Activated CD4-positive, alpha-beta memory T cell treated with anti-CD3 and anti-CD28 coated beads, Interleukin-2, amount 10 ng/mL, durations not matched to agents 7 days and 5 days (primary cell): Measurements from ENCODE around the gene PPARGC1A. TPM values are rescaled to one million over a fixed set of nuclear protein-coding genes. Genes with fewer than 3 reads are reported as not detected.

Experiments used
- CTCF ChIA-PET: fragments of 350-600 bp; sonication (Branson Sonifier 250); formaldehyde crosslinking; loops from one replicate; lab custom pipeline; 2021; ENCODE audit warnings: antibody characterized with exemption, inconsistent platforms; lab: Charles Lee
- POLR2A ChIA-PET: fragments of 350-600 bp; sonication (Branson Sonifier 250); formaldehyde crosslinking; loops from one replicate; lab custom pipeline; 2021; ENCODE audit warnings: antibody characterized with exemption; lab: Charles Lee
- DNase-seq: peaks from one replicate; pipeline ENCODE4 v3.0.0-alpha.2; 2020
- H3K27ac Mint-ChIP-seq: one replicate; pipeline ENCODE4 v1.8.0; 2021; ENCODE audit warnings: mild to moderate bottlenecking, mixed read lengths
- H3K27me3 Mint-ChIP-seq: one replicate; pipeline ENCODE4 v1.8.0; 2021; ENCODE audit warnings: mixed read lengths
- H3K36me3 Mint-ChIP-seq: one replicate; pipeline ENCODE4 v1.8.0; 2021; ENCODE audit warnings: low read depth, mixed read lengths
- H3K4me1 Mint-ChIP-seq: one replicate; pipeline ENCODE4 v1.8.0; 2021; ENCODE audit warnings: mixed read lengths
- H3K4me3 Mint-ChIP-seq: one replicate; pipeline ENCODE4 v1.8.0; 2021; ENCODE audit warnings: mild to moderate bottlenecking, mixed read lengths
- H3K9me3 Mint-ChIP-seq: one replicate; pipeline ENCODE4 v1.8.0; 2021; ENCODE audit warnings: mixed read lengths
- total RNA-seq, 2 experiments: library from RNA; stranded (reverse); gene quantifications; one replicate each; pipeline ENCODE4 v1.2.3, GENCODE V29; 2021

The PPARGC1A gene
- total RNA-seq, 2 experiments from 2014 or later: not detected

DNA sequence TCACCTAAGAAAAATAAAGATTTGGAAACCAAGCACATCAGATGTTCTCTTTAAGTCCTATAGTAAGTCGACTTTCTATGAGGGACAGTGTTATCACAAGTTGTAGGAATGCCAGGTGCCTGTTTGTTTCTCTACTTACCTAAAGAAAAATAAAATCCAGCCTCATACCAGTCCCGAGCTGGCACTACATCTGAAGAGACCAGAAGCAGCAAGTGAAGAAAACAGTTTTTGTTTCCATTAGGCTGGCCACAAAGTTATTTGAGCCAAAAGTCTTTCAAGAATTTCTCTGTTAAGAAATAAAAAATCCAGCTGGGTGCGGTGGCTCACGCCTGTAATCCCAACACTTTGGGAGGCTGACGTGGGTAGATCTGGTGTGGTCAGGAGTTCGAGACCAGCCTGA lies 10.8 kb upstream of the PPARGC1A start:
- H3K4me1 Mint-ChIP-seq: no peaks in the 10 kb centered on the region
- H3K27ac Mint-ChIP-seq: no peak overlapping the region
- H3K27me3 Mint-ChIP-seq: no peaks in the 10 kb centered on the region
- no peaks in the 10 kb centered on the region for H3K36me3 Mint-ChIP-seq
- DNase-seq: no peak
- no peak overlapping the region for H3K4me3 Mint-ChIP-seq
- ChIA-PET CTCF (no interaction called here), POLR2A (no interaction called here)
- no peaks in the 10 kb centered on the region for H3K9me3 Mint-ChIP-seq

DNA sequence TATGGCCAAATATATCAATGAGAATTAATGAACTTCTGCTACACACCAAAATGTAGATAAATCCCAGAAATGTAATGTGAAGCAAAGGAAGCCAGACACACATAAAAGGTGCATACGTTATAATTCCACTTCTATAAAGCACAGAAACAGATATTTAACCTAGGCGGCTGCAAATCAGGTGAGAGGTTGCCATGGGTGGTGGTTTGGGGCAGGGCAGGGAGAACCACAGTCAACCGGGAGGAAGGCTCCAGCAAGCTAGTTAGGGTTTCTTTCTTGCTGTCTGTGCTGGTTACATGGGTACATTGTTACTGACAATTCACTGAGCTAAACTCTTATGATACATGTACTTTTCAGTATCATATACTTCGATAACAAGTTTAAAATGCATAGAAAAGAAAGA lies 9.7 kb upstream of the PPARGC1A start:
- H3K4me3 Mint-ChIP-seq: no peak overlapping the region
- DNase-seq: no peak
- no peaks in the 10 kb centered on the region for H3K4me1 Mint-ChIP-seq
- POLR2A ChIA-PET: no interaction called here
- CTCF ChIA-PET: no interaction called here
- no peak overlapping the region for H3K27ac Mint-ChIP-seq
- no peaks in the 10 kb centered on the region for H3K36me3 Mint-ChIP-seq
- H3K27me3 Mint-ChIP-seq: no peaks in the 10 kb centered on the region
- no peaks in the 10 kb centered on the region for H3K9me3 Mint-ChIP-seq

DNA sequence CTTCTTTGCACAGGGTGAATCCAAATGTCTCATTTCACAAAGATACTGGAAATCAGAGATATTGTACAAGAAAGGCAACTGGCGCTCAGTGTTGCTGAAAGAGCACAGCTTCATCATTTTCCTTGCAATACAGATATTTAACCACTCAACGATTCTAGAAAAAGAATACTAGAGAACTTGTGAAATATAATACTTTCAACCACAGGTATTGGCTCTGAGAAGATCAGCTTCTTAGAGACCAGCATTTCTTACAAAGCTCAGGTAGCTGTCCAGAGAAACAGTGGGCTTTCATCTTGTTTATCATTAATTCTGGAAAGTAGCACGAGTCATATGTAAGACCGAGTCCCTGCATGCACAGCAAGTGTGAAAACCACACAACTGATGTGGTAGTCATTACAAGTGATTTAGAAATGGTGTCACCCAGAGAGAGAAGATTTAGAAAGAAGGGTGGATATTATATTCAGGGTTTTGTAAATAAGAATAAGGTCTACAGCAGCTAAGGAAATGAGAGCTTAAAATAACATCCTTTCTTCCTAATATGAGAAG lies 7.8 kb upstream of the PPARGC1A start:
- H3K27ac Mint-ChIP-seq: no peak overlapping the region
- H3K27me3 Mint-ChIP-seq: peaks cover 2% of the 10 kb centered on the region
- CTCF ChIA-PET: no interaction called here
- H3K36me3 Mint-ChIP-seq: no peaks in the 10 kb centered on the region
- no peak overlapping the region for H3K4me3 Mint-ChIP-seq
- H3K9me3 Mint-ChIP-seq: no peaks in the 10 kb centered on the region
- DNase-seq: no peak
- POLR2A ChIA-PET: no interaction called here
- no peaks in the 10 kb centered on the region for H3K4me1 Mint-ChIP-seq

DNA sequence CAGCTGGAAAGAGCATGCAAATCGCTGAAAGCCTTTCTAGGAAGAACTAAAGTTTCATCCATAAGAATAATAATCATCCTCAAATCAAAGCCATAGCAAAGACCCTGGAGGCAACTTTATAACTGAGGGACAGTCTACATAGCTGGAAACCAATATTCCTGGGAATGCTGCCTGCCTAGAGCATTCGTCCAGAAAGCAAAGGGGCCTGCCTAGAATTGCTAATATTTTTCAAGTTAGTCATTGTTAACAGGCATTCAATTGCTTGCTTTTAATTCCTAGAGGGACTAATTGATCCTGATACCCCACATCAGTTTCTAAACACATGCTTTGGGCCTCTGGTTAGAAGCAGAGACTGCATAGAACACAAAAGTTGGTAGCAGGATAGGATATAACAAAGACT lies 4.2 kb upstream of the PPARGC1A start:
- Mint-ChIP-seq H3K36me3 (no peaks in the 10 kb centered on the region), H3K27me3 (peaks cover 7% of the 10 kb centered on the region), H3K4me3 (no peak overlapping the region), H3K27ac (no peak overlapping the region), H3K9me3 (no peaks in the 10 kb centered on the region), H3K4me1 (no peaks in the 10 kb centered on the region)
- ChIA-PET POLR2A (no interaction called here), CTCF (no interaction called here)
- DNase-seq: no peak

DNA sequence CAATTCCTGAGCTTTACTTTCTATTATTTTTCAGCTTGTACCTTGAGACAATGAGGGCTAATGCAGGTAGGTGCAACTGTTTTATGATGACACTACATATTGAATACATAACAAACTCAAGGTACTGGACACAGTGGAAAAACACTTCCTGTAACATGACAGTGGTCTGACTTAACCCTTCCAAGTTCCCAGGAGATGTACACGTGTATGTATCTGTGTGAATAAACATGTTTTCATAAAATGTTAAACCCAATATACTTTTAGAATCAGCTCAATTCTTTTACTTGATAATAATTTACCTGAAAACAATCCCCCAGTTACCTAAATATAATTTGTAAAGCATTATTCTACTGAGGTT lies 1.2 kb upstream of the PPARGC1A start:
- DNase-seq: no peak
- peaks cover 7% of the 10 kb centered on the region for H3K27me3 Mint-ChIP-seq
- H3K4me1 Mint-ChIP-seq: no peaks in the 10 kb centered on the region
- ChIA-PET CTCF (no interaction called here), POLR2A (no interaction called here)
- H3K36me3 Mint-ChIP-seq: no peaks in the 10 kb centered on the region
- no peak overlapping the region for H3K4me3 Mint-ChIP-seq
- no peaks in the 10 kb centered on the region for H3K9me3 Mint-ChIP-seq
- H3K27ac Mint-ChIP-seq: no peak overlapping the region

DNA sequence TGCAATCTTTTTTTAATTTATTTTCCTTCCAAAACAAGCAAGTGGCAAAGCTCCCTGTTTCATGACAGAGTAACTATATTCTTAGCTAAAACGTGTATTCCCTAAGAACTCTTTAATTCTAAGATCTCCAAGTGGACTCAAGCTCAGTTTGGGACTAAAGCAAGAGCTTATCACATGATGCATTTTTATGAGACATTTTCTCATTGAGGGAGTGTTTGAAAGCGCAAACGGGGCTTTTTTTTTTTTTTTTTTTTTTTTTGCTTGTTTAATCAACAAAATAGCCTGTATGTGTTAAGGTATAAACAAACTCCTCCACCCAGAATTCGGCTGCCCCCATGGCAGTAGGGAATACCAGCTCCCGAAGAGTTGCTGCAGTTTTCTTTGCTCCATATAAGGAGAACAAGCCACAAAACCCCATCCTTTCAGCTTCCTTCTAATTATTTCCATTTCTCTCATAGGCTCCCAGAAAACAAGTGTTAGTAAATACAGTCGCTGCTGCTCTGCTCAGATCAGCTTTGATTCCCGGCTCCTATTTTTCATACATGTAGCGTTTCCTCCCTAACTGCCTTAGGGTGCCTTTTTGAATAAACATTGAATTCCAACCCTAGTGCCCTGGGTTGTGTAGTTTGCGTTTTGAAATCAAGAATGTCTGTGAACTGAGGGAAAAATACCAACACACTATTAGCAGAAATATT lies 669 bp upstream of the PPARGC1A start:
- H3K9me3 Mint-ChIP-seq: no peaks in the 10 kb centered on the region
- H3K27me3 Mint-ChIP-seq: peaks cover 7% of the 10 kb centered on the region
- POLR2A ChIA-PET: no interaction called here
- H3K36me3 Mint-ChIP-seq: no peaks in the 10 kb centered on the region
- H3K4me3 Mint-ChIP-seq: no peak overlapping the region
- DNase-seq: no peak
- H3K4me1 Mint-ChIP-seq: no peaks in the 10 kb centered on the region
- no peak overlapping the region for H3K27ac Mint-ChIP-seq
- CTCF ChIA-PET: no interaction called here

DNA sequence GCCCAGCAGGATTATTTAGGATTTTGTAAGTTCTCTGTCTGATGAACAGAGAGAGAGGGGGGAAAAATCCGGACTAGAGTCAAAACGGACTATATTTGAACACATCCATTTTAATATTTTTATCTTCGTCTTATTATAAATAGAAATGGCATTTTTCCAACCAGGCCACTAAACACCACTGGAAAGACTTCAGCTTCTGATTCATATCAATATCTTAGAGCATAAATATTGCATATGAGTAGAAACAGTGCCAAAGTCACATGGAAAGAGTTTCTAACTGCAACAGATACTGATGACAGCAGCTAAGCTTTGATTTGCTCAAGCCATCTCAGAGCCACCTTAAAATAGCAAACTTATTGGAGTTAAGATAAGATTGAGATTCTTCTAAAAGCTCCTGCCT lies 456 bp downstream of the PPARGC1A start:
- Mint-ChIP-seq H3K36me3 (no peaks in the 10 kb centered on the region), H3K4me1 (no peaks in the 10 kb centered on the region), H3K9me3 (no peaks in the 10 kb centered on the region), H3K27me3 (peaks cover 7% of the 10 kb centered on the region), H3K4me3 (no peak overlapping the region), H3K27ac (no peak overlapping the region)
- ChIA-PET POLR2A (no interaction called here), CTCF (interaction anchor here (0.7 kb wide), 1 partner anchor 23 kb away, joined by 3 read pairs; no protein-coding TSS in a partner anchor)
- DNase-seq: no peak

DNA sequence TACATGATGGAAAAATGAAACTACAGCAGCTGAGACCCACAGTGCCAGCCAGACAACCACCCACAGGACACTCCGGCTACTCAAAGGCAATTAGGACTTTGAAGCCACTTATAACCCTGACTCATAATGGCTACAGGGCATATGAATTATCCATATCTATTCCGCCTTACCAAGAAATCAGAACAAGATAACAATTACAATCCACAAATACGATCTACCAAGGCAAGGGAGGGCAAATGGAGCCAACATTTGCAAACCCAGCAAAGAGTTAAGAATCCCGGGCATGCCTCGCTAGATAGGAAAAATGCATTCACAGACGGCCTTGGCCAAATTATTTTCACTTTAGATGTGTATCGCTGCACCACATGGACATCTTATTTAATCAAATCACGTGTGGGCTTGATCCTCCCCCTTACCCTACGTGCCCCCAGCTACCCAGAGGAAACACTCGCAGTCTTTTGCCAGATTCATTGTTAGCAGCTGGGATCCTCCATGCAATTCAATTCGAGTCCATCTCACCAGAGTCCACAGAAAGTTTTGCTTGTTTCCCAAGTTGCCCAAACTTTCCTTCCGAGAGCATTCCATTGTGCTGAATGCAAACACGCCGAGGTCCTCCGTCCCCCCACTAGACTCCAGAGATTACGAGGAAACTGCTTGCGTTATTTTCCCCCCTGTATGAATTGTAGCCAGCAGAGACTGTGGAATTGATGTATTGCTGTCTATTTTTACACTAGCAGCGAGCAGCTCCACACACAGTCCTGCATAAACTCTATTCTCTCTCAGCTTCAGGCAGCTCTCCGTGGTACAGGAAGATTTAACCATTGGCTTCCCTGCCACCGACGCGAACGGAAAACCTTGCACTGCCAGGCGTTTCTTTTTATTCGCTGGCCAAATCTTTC lies 1.2 kb downstream of the PPARGC1A start:
- H3K27ac Mint-ChIP-seq: no peak overlapping the region
- H3K9me3 Mint-ChIP-seq: no peaks in the 10 kb centered on the region
- H3K4me3 Mint-ChIP-seq: no peak overlapping the region
- peaks cover 7% of the 10 kb centered on the region for H3K27me3 Mint-ChIP-seq
- POLR2A ChIA-PET: no interaction called here
- CTCF ChIA-PET: no interaction called here
- no peak for DNase-seq
- no peaks in the 10 kb centered on the region for H3K4me1 Mint-ChIP-seq
- no peaks in the 10 kb centered on the region for H3K36me3 Mint-ChIP-seq

DNA sequence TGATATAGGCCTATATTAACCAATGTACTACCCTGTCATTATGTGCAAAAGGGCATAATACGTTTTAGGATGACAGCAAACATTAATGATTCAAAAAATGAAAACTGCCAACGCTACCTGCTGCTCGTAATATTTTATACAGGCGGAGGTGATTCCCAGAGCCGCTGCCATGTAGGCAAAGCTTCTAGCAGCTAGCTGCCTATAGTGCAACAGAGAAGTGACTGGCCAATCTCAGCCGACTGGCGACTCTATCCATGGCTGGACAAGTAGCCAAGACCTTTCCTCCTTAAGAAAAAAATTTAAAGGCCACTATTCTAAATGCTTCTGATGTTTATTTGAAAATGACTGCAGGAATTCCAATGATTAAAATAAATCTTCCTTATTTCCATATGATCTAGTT lies 1.9 kb downstream of the PPARGC1A start:
- ChIA-PET CTCF (no interaction called here), POLR2A (no interaction called here)
- peaks cover 7% of the 10 kb centered on the region for H3K27me3 Mint-ChIP-seq
- H3K4me3 Mint-ChIP-seq: no peak overlapping the region
- no peaks in the 10 kb centered on the region for H3K4me1 Mint-ChIP-seq
- no peaks in the 10 kb centered on the region for H3K9me3 Mint-ChIP-seq
- no peak for DNase-seq
- H3K36me3 Mint-ChIP-seq: no peaks in the 10 kb centered on the region
- H3K27ac Mint-ChIP-seq: no peak overlapping the region

DNA sequence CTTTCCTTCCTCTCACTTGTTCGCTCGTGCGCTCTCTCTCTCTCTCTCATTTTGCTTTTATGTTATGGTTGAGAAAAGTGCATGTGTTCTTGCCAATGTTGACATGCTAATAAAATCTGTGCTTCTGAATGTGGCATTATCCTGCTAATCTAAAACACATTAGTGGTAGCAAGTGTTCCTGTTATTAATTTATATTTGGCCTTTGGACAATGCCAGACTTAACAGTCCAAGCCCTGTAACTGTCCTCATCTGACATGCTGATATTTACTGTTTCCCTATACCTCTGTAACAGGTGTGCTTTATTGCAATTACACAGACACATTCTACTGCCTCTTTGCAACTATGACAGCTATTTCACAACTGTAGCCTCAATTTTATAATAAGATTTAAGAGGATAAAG lies 2.7 kb downstream of the PPARGC1A start:
- CTCF ChIA-PET: no interaction called here
- Mint-ChIP-seq H3K9me3 (no peaks in the 10 kb centered on the region), H3K36me3 (no peaks in the 10 kb centered on the region)

DNA sequence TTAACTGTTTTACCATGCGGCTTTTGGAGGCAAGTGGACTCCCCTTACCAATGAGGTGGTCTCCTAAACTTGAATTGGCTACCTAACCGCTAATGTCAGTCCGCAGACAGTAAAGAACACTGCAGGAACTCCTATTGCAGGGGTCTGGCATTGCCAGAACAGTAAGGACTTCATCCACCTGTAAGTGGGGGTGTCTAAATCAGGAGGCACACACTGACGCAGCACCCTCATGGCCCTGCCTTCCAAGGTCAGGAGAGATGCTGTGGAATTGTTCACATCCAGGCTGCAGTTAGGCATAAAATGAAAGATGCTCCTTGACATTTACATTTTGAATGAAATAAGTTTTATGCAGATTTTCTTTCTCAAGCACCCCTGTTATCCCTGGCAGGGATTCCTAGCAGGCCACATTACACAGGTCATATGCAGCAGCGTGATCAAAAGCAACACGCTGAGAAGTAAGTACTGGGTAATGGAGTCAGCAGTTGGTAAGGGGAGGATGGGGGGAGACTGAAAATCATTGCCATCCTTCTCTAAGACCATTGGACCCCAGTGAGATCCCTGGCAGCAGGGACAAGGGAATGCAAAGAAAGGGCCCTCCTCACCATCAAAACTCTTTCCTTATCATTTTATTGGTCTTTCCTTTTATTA lies 3.8 kb downstream of the PPARGC1A start:
- Mint-ChIP-seq H3K9me3 (no peaks in the 10 kb centered on the region), H3K4me1 (no peaks in the 10 kb centered on the region), H3K27ac (no peak overlapping the region), H3K36me3 (no peaks in the 10 kb centered on the region), H3K4me3 (no peak overlapping the region), H3K27me3 (peaks cover 5% of the 10 kb centered on the region)
- ChIA-PET POLR2A (no interaction called here), CTCF (no interaction called here)
- no peak for DNase-seq

More for the DNA sequence above, 2.7 kb downstream of the PPARGC1A start:
- POLR2A ChIA-PET: no interaction called here
- DNase-seq: no peak
- no peak overlapping the region for H3K4me3 Mint-ChIP-seq
- H3K27ac Mint-ChIP-seq: no peak overlapping the region
- peaks cover 5% of the 10 kb centered on the region for H3K27me3 Mint-ChIP-seq
- H3K4me1 Mint-ChIP-seq: no peaks in the 10 kb centered on the region

DNA sequence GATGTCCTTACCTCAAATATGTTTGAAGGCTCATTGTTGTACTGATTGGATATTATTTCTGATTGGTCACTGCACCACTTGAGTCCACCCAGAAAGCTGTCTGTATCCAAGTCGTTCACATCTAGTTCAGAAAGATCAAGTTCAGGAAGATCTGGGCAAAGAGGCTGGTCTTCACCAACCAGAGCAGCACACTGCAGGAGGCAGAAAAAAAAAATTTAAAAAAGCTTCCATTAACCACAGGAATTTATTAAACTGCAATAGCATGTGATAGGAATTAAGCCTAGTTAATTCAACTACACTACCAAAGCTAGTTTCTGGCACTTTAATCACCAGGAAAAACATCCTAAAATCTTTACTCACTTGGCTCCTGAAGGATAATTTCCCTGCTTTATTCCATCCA lies 5.1 kb downstream of the PPARGC1A start:
- DNase-seq: no peak
- H3K4me3 Mint-ChIP-seq: no peak overlapping the region
- CTCF ChIA-PET: no interaction called here
- no peaks in the 10 kb centered on the region for H3K27me3 Mint-ChIP-seq
- no peaks in the 10 kb centered on the region for H3K4me1 Mint-ChIP-seq
- no peaks in the 10 kb centered on the region for H3K9me3 Mint-ChIP-seq
- POLR2A ChIA-PET: no interaction called here
- no peaks in the 10 kb centered on the region for H3K36me3 Mint-ChIP-seq
- H3K27ac Mint-ChIP-seq: no peak overlapping the region

DNA sequence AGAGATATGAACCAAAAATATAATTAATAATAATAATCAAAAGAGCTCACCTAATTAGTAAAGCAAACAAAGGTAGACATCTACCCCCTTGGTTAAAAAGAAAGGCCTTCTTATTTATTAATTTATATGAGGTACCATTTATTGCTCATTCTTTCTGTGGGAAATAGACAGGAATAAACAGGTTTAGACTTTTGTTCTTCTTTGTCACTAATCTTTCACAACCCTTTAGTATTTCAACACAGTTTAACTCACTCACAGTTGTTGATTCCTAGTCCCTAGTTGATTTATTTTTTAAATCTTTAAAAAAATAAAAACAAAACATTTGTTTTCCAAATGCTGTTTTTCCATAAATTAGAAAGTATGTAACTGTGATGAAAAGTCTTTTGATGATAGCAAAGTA lies 5.6 kb downstream of the PPARGC1A start:
- CTCF ChIA-PET: no interaction called here
- no peak for DNase-seq

More for the DNA sequence above, 5.6 kb downstream of the PPARGC1A start:
- no peak overlapping the region for H3K27ac Mint-ChIP-seq
- POLR2A ChIA-PET: no interaction called here
- H3K36me3 Mint-ChIP-seq: no peaks in the 10 kb centered on the region
- no peaks in the 10 kb centered on the region for H3K9me3 Mint-ChIP-seq
- no peaks in the 10 kb centered on the region for H3K27me3 Mint-ChIP-seq
- no peaks in the 10 kb centered on the region for H3K4me1 Mint-ChIP-seq
- no peak overlapping the region for H3K4me3 Mint-ChIP-seq
